A673 (cell line): ENCODE measurements around the gene GPHA2. TPM values are rescaled to one million over a fixed set of nuclear protein-coding genes. Genes with fewer than 3 reads are reported as not detected.

Experiments used
- BruUV-seq: library from RNA; stranded (reverse); fragments of 400-500 nt; replicated peaks from 2 replicates; lab custom pipeline; 2021; lab: Mats Ljungman, UMichigan
- CTCF ChIA-PET: fragments of 300-600 bp; sonication (Branson Sonifier 250); formaldehyde crosslinking; loops from one replicate; lab custom pipeline; 2022; ENCODE audit warnings: antibody characterized with exemption; lab: Charles Lee
- POLR2A ChIA-PET: fragments of 300-600 bp; sonication (Branson Sonifier 250); formaldehyde crosslinking; loops from one replicate; lab custom pipeline; 2022; ENCODE audit warnings: antibody characterized with exemption; ENCODE audit not compliant: low non-redundant PET; lab: Charles Lee
- DNase-seq: peaks from one replicate; pipeline ENCODE4 v3.0.0-alpha.2; 2015; ENCODE audit warnings: low spot score
- H3K27ac ChIP-seq: fragments of 200-600 bp; sonication (generic); 2 replicates; pipeline ENCODE4 v1.5.1; 2016; ENCODE audit warnings: mixed run types, low read depth, mild to moderate bottlenecking, mixed read lengths, antibody characterized with exemption, low read length; ENCODE audit not compliant: poor library complexity, severe bottlenecking
- H3K27me3 ChIP-seq: fragments of 200-600 bp; sonication (generic); replicated peaks from 2 replicates; pipeline ENCODE4 v1.6.1; 2017; ENCODE audit warnings: mixed run types, low read depth, mild to moderate bottlenecking, mixed read lengths, antibody characterized with exemption, low read length; ENCODE audit not compliant: insufficient read depth, poor library complexity
- H3K36me3 ChIP-seq: fragments of 200-600 bp; sonication (generic); 2 replicates; pipeline ENCODE4 v1.6.1; 2016; ENCODE audit warnings: mixed run types, mild to moderate bottlenecking, mixed read lengths, antibody characterized with exemption, low read length; ENCODE audit not compliant: insufficient read depth, poor library complexity, severe bottlenecking
- H3K4me1 ChIP-seq: fragments of 200-600 bp; sonication (generic); 2 replicates; pipeline ENCODE4 v1.6.1; 2017; ENCODE audit warnings: mixed run types, mild to moderate bottlenecking, mixed read lengths, antibody characterized with exemption, low read length; ENCODE audit not compliant: insufficient read depth, poor library complexity, severe bottlenecking
- H3K4me3 ChIP-seq: fragments of 200-600 bp; sonication (generic); 2 replicates; pipeline ENCODE4 v1.5.1; 2016; ENCODE audit warnings: low read depth, mixed run types, mild to moderate bottlenecking, mixed read lengths, low read length; ENCODE audit not compliant: poor library complexity, severe bottlenecking
- H3K9me3 ChIP-seq: fragments of 200-600 bp; sonication (generic); 2 replicates; pipeline ENCODE4 v1.6.1; 2016; ENCODE audit warnings: mixed run types, low read depth, mild to moderate bottlenecking, mixed read lengths, antibody characterized with exemption, low read length; ENCODE audit not compliant: poor library complexity, severe bottlenecking
- EZH2 ChIP-seq: fragments of 200-600 bp; sonication (generic); IDR thresholded peaks from 2 replicates; pipeline ENCODE4 v1.6.1; 2017; ENCODE audit warnings: borderline replicate concordance, low read depth, mild to moderate bottlenecking, mixed read lengths, antibody characterized with exemption, low read length; ENCODE audit not compliant: poor library complexity, severe bottlenecking
- intact Hi-C: fragments of 100-400 bp; cut with micrococcal nuclease; formaldehyde crosslinking; loops from one replicate; pipeline ENCODE4 v1.10.0; 2022; ENCODE audit not compliant: unreplicated experiment
- total RNA-seq: library from RNA; stranded (reverse); gene quantifications from 2 replicates; pipeline ENCODE4 v1.2.3, GENCODE V29; 2021
- TF ChIP-seq, protein P1 (sequence below): fragments of 300-800, 200-600 bp; sonication (generic); conservative IDR thresholded peaks from 2 replicates; pipeline ENCODE4 v1.5.1; 2017; ENCODE audit warnings: low read depth, mild to moderate bottlenecking, antibody characterized with exemption, low read length, moderate library complexity, mixed read lengths

The GPHA2 gene
- total RNA-seq, 1 experiment from 2014 or later, result not detected

- H3K36me3 ChIP-seq, result peaks cover 48% of the 10 kb centered on the region
- CTCF ChIA-PET, result no interaction called here
These were observed 26.9 kb downstream of the GPHA2 start for GRCh38 chr11:64908766-64909165.

GRCh38 chr11:64906314-64906635 is 29.4 kb downstream of the GPHA2 start:
- ChIA-PET POLR2A (no interaction called here), CTCF (no interaction called here)
- TF ChIP-seq, protein P1, sequence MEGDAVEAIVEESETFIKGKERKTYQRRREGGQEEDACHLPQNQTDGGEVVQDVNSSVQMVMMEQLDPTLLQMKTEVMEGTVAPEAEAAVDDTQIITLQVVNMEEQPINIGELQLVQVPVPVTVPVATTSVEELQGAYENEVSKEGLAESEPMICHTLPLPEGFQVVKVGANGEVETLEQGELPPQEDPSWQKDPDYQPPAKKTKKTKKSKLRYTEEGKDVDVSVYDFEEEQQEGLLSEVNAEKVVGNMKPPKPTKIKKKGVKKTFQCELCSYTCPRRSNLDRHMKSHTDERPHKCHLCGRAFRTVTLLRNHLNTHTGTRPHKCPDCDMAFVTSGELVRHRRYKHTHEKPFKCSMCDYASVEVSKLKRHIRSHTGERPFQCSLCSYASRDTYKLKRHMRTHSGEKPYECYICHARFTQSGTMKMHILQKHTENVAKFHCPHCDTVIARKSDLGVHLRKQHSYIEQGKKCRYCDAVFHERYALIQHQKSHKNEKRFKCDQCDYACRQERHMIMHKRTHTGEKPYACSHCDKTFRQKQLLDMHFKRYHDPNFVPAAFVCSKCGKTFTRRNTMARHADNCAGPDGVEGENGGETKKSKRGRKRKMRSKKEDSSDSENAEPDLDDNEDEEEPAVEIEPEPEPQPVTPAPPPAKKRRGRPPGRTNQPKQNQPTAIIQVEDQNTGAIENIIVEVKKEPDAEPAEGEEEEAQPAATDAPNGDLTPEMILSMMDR, result no peak
- no peak for TF ChIP-seq EZH2
- no peak overlapping the region for H3K27ac ChIP-seq
- no peaks in the 10 kb centered on the region for H3K9me3 ChIP-seq
- no peaks in the 10 kb centered on the region for H3K27me3 ChIP-seq
- peaks cover 37% of the 10 kb centered on the region for H3K36me3 ChIP-seq
- DNase-seq, result no peak
- intact Hi-C loops, result no loop called here
- H3K4me3 ChIP-seq, result no peak overlapping the region
- no peaks in the 10 kb centered on the region for H3K4me1 ChIP-seq
- BruUV-seq, result no TSS peak

More at GRCh38 chr11:64908766-64909165, 26.9 kb downstream of the GPHA2 start:
- intact Hi-C loops, result no loop called here
- TF ChIP-seq, protein P1, result no peak
- TF ChIP-seq EZH2, result no peak
- DNase-seq, result no peak
- H3K4me3 ChIP-seq, result no peak overlapping the region
- no TSS peak for BruUV-seq
- no peak overlapping the region for H3K27ac ChIP-seq
- H3K9me3 ChIP-seq, result no peaks in the 10 kb centered on the region
- no peaks in the 10 kb centered on the region for H3K27me3 ChIP-seq
- POLR2A ChIA-PET, result no interaction called here
- no peaks in the 10 kb centered on the region for H3K4me1 ChIP-seq

DNA sequence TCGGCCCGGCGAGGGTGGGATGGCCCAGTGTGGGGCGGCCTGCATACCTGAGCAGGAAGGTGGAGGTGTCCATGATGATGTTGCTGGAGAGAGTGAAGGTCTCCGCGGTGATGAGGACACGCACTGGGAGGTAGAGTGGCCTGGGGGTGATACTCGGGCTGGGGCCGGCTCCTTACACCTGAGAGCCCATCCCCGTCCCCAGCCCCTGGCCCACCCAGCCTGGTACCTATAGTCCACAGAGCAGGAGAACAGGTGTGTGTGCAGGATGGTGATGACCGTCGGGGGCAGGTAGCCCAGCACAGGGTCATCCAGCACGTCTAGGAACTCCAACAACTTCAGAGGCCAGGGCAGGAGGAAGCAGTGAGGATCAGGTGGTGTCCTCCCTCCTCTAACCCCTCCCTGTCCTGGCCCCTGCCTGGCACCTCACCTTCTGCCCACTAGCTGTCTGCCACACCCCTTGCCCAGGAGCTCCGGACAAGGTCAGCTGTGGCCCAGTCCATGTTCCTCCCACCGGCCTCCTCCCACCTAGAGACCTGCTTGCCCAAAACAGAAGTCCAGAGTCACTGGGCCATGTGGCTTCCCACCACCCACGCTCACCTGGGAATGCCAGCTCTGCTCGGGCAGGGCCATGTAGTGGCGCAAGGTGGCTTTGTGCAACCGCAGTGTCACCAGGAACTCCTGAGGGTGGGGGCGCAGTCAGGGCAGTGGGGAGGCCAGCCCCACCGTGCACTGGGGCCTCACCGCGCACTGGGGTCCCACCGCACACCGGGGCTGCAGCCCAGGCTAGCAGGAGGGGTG is 30.0 kb downstream of the GPHA2 start:
- Histone ChIP-seq H3K4me3 (no peak overlapping the region), H3K9me3 (no peaks in the 10 kb centered on the region), H3K27me3 (no peaks in the 10 kb centered on the region), H3K27ac (no peak overlapping the region), H3K4me1 (no peaks in the 10 kb centered on the region), H3K36me3 (peaks cover 31% of the 10 kb centered on the region)
- ChIA-PET POLR2A (no interaction called here), CTCF (no interaction called here)
- no TSS peak for BruUV-seq
- TF ChIP-seq, protein P1, result no peak
- TF ChIP-seq EZH2, result no peak
- DNase-seq, result no peak
- intact Hi-C loops, result no loop called here
